ENCODE measurements around the gene SPATA20. TPM values are rescaled to one million over a fixed set of nuclear protein-coding genes. Genes with fewer than 3 reads are reported as not detected.

The SPATA20 gene
- total and polyA plus RNA-seq, 7 donors: 4.8 to 25.8 (median 16.7) TPM

DNA sequence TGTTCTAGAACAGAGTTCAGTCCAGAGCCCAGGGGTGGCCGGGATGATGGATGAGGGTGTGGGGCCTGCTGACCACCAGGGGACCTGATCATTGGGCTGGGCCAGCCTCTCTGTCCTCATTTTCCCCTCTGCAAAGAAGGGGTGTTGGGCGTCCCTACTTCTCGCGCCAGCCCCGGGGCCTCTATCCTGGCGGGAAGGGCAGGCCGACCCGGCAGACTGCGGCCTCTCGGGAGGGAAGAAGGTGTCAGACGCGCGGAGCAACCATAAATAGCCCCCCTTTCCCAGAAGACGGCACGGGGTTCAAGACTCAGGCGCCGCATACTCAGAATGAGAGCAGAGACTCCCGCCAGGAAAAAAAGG lies 11.6 kb downstream of the SPATA20 start:
- Histone ChIP-seq H3K4me3 (no peak overlapping the region), H3K4me1 (peaks cover 19% of the 10 kb centered on the region), H3K27me3 (ENCODE audit: insufficient read depth in 3 of 3, low read length in 2 of 3) (peaks cover 0 to 66% (median 25%) of the 10 kb centered on the region in 3 donors), H3K36me3 (ENCODE audit: insufficient read depth in 1 of 2, low read depth in 1 of 2) (peaks cover 0 to 8% of the 10 kb centered on the region in 2 donors), H3K9me3 (no peaks in the 10 kb centered on the region), H3K27ac (no peak overlapping the region)
- 44 to 51% (median 47%) methylated on average over 18 of the region's 18 CpGs for WGBS, 3 donors
- intact Hi-C loops (cut with DNase I): no loop called here
- TF ChIP-seq, protein P1, sequence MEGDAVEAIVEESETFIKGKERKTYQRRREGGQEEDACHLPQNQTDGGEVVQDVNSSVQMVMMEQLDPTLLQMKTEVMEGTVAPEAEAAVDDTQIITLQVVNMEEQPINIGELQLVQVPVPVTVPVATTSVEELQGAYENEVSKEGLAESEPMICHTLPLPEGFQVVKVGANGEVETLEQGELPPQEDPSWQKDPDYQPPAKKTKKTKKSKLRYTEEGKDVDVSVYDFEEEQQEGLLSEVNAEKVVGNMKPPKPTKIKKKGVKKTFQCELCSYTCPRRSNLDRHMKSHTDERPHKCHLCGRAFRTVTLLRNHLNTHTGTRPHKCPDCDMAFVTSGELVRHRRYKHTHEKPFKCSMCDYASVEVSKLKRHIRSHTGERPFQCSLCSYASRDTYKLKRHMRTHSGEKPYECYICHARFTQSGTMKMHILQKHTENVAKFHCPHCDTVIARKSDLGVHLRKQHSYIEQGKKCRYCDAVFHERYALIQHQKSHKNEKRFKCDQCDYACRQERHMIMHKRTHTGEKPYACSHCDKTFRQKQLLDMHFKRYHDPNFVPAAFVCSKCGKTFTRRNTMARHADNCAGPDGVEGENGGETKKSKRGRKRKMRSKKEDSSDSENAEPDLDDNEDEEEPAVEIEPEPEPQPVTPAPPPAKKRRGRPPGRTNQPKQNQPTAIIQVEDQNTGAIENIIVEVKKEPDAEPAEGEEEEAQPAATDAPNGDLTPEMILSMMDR (IDR thresholded peaks at IDR 0.05): no peak
- DNase-seq (no peak), ATAC-seq (no peak)

DNA sequence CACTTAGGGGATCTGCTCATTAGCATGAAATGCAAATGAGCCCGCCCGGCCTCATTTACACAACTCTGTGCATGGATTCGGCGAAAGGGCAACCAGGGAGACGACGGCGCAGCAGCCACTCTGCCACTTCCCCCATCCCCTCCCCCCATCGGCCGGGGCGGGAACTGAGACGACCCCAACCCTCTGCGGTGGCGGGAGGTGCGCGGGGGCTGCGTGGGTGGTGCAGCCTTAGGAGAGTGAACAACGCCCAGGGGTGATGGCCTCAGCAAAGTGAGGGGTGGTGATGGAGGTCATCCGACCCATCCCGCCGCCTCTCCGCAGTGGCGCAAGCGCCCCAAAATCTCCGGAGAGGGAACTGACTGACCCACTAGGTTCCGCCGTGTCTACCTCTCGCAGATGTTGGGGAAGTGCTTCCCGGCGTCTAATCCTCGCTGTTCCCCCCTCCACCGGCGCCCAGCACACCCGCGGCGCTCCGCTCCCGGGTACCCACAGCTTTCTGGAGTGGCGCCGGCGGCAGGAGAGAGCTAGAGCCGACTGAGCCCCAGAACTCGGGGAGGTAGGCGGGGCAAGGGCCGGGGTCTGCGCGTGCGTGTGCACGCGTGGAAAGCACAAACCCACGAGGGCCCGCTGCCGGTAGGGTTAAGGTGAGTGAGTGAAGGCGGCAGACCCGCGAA lies 12.1 kb downstream of the SPATA20 start:
- ATAC-seq: no peak
- Histone ChIP-seq H3K36me3 (ENCODE audit: insufficient read depth in 1 of 2, low read depth in 1 of 2) (peaks cover 0 to 8% of the 10 kb centered on the region in 2 donors), H3K27ac (no peak overlapping the region), H3K4me3 (peak overlapping the region; percentile 64), H3K4me1 (peaks cover 19% of the 10 kb centered on the region), H3K9me3 (no peaks in the 10 kb centered on the region), H3K27me3 (ENCODE audit: insufficient read depth in 3 of 3, low read length in 2 of 3) (peaks cover 0 to 69% (median 26%) of the 10 kb centered on the region in 3 donors)
- intact Hi-C loops (cut with DNase I): no loop called here
- DNase-seq: no peak
- 11 to 17% (median 13%) methylated on average over 55 of the region's 55 CpGs for WGBS, 3 donors
- TF ChIP-seq, protein P1 (IDR thresholded peaks at IDR 0.05): no peak

DNA sequence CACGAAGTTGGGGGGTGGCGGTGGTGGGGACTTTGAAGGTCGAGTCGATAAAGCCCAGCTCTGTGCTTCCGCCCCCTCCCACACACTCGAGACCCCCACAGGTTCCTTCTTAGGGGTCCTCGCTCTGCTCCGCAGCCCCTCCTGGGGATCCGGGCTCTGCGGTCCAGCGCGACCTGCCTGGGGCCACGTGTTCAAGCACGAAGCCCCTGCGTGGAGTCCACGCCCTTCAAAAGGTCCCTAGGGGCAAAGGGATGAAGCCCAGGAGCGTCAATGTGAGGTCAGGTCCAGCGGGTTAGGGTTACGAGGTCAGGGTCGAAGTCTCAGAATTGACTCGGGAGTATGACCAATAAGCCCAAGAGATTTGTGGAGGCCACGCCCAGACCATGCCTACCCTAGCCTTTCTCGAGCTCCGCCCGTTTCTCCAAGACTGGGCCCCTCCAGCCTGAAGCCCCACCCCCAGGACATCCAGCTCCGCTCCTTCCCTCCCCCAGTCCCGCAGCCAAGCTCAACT lies 12.8 kb downstream of the SPATA20 start:
- intact Hi-C loops (cut with DNase I): no loop called here
- no peak overlapping the region for H3K27ac ChIP-seq

DNA sequence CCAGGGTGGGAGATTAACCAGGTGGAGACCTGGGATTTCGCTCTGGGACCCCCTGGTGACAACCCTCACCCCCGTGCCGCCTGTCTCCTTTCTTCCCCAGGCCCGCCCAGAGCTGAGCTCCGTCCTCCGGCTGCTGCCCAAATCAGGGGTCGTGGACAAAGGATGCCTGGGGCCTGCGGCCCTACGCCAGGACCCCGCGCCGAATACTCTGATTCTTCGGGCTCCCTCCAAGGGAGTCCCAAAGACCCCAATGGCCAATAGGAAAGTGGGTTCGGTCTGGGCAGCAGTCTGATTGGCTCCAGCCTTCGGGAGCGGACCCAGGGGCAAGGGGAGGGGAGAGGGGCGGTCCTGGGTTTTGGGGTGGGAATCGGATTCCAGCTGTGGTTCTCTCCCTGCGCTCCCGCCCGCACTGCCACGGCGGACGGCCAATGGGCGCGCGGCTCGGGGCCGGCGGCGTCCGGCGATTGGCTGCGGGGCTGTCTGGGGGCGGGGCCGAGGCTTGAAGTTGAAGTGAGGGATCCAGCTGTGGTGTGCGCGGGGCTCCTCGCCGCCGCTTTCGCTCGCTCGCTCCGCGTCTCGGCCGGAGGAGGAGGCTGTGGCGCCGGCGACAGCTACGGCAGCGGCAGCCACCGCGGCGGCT lies 13.3 kb downstream of the SPATA20 start, which contains the start of gene CACNA1G:
Gene CACNA1G (plus strand): TSS at position 531 of the 640 bp plus-strand sequence. CDS start 745 bp downstream, outside the sequence.
- Histone ChIP-seq H3K9me3 (no peaks in the 10 kb centered on the region), H3K4me1 (peaks cover 19% of the 10 kb centered on the region), H3K4me3 (peak within 1 kb of the TSS; percentile 64), H3K27me3 (ENCODE audit: insufficient read depth in 3 of 3, low read length in 2 of 3) (peaks cover 0 to 72% (median 32%) of the 10 kb centered on the region in 3 donors), H3K36me3 (ENCODE audit: insufficient read depth in 1 of 2, low read depth in 1 of 2) (peaks cover 0 to 5% of the 10 kb centered on the region in 2 donors), H3K27ac (no peak within 1 kb of the TSS)
- intact Hi-C loops (cut with DNase I): no loop called here
- DNase-seq: peak; percentile 92 to 93
- peak; percentile 82 to 94 (median 90) for ATAC-seq
- TF ChIP-seq, protein P1 (IDR thresholded peaks at IDR 0.05): no peak
- WGBS, 3 donors: 0 to 1% (median 1%) methylated on average over 27 to 56 of the region's 56 CpGs

More for the DNA sequence above, 12.8 kb downstream of the SPATA20 start:
- peaks cover 0 to 8% of the 10 kb centered on the region in 2 donors for H3K36me3 ChIP-seq (ENCODE audit: insufficient read depth in 1 of 2, low read depth in 1 of 2)
- H3K9me3 ChIP-seq: no peaks in the 10 kb centered on the region
- H3K27me3 ChIP-seq (ENCODE audit: insufficient read depth in 3 of 3, low read length in 2 of 3): peaks cover 0 to 69% (median 28%) of the 10 kb centered on the region in 3 donors
- WGBS, 3 donors: 1 to 5% (median 4%) methylated on average over 26 to 27 of the region's 27 CpGs
- TF ChIP-seq, protein P1 (IDR thresholded peaks at IDR 0.05): no peak
- DNase-seq (peak in 1 of 2 donors; percentile 53), ATAC-seq (peak; percentile 32 to 63 (median 38))
- H3K4me3 ChIP-seq: peak overlapping the region; percentile 64
- peaks cover 19% of the 10 kb centered on the region for H3K4me1 ChIP-seq

Measured in psoas muscle (tissue), 8 donors.